HG03175 (cell line): Measurements from ENCODE around the gene EPC1.

Source experiments
- ATAC-seq: cut with Tn5 transposase; IDR thresholded peaks from one replicate; pipeline ENCODE4 v1.9.1; 2021; ENCODE audit warnings: mild to moderate bottlenecking, moderate library complexity; ENCODE audit not compliant: unreplicated experiment

The EPC1 gene

DNA sequence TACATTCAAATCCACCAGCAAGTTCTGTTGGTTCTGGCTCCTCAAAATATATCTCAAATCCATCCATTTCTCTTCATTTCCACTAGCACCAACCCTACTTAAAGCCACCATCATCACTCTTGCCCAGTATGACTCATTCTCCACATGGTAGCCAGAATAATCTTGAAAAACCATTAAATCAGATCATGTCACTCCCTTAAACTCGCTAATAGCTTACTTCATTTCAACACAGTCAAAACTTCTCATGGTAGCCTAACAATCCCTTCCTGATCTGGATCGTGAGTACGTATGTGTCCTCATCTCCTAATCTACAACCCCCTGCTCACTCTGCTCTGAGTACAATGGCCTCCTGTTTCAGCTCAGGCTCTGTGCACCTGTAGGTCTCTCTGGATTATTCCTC, 8.7 kb downstream of the EPC1 start:
- ATAC-seq, result no peak

- no peak for ATAC-seq
Observed at GRCh38 chr10:32337350-32337749, 9.6 kb downstream of the EPC1 start.

DNA sequence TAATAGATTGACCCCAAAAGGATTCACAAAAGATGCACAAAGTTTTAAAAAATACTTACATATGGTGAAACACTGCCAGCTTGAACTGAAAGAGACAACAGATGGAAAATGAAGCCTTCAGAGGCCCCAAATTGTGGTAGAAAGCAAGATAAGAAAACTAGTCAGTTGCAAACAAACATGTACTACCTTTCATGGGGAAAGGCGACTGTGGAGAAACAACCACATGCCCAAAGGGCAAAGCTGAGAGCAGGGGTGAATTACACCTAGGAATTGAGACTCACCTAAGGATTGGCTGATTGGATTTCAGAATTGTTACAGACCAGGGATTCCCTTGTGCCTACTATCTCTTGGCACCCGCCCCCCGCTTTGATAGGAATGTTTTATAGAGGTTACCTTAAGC, 13.1 kb downstream of the EPC1 start:
- ATAC-seq, result no peak

GRCh38 chr10:32332299-32332750, 14.6 kb downstream of the EPC1 start:
- peak; percentile 98 for ATAC-seq

DNA sequence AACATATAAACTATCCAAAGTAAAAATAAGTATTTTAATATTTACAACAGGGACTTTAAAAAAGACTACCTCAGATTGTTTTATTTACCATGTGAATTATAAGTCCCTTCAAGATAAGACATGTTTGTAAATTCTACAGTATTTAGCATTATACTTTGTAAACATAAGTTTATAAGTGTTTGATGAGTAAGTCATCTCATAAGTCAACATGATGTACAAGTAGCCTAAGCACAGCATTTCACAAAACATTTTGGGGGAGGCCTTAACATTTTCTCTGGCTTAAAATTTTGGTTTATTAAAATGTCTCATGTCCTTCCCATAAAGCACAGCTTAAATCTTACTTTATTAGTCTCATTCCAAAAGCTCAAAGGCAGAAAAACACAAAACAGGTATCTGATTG, 15.4 kb downstream of the EPC1 start:
- ATAC-seq, result no peak

DNA sequence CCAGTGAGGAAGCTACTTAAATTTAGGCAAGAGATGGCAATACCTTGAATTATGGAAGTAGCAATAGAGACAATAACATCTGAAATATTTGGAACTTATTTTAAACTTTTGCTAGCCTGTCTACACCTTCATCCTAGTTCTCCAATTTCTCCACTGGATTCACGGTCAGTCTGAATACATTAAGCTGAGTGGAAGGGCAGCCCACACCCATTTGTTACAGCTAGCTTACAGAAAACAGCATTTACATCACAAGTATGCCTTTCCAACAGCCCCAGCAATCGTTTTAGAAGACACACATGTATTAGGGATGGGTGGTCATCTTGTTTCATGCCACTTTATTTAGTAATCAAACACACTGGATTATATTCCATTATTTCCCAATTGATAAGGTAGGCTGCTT, 16.7 kb downstream of the EPC1 start:
- no peak for ATAC-seq

DNA sequence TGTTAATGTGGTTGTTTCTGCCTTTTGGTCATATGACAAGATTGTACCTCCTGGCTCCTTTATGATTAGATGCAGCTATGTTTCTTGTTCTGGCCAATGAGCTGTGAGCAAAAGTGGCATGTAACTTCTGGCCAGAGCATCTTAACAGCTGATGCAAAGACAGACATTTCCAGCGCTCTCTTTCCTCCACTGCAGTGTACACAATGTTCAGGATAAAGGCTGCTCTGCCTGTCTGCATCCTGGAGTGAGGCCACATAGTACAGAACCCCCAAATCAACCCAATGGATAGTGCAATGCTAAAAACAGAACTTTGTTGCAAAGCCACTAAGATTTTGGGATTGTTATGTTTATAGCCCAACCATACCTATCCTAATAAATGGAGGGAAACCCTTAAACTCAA, 17.9 kb downstream of the EPC1 start:
- no peak for ATAC-seq

DNA sequence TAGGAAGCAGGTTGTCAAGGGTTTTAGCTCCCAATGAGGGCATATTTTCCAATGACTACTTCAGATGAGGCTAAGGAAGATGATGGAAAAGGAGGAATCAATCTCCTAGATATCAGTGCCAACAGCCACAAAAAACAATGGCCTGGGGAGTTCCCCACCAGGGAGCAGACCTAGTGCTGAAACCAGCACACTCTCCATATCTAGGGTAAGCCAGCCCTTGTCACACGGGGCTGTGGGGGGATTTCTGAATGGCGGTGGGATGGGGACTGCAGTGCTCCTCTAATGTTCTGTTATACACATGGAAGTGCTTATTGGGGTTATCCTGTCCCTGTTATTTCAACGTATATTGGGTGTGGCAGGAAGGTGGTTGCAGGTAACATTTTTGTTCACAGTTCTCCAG, 18.5 kb downstream of the EPC1 start:
- ATAC-seq, result no peak

DNA sequence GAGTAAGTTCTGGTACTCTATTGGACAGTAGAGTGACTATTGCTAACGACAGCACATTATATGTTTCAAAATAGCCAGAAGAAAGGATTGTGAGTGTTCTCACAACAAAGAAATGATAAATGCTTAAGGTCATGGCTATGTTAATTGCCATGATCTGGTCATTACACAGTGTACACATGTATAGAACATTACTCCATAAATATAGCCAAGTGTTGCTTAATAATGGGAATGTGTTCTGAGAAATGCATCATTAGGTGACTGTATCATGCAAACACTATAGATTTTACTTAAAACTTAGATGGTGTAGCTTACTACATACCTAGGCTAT, 19.6 kb downstream of the EPC1 start:
- ATAC-seq, result no peak

DNA sequence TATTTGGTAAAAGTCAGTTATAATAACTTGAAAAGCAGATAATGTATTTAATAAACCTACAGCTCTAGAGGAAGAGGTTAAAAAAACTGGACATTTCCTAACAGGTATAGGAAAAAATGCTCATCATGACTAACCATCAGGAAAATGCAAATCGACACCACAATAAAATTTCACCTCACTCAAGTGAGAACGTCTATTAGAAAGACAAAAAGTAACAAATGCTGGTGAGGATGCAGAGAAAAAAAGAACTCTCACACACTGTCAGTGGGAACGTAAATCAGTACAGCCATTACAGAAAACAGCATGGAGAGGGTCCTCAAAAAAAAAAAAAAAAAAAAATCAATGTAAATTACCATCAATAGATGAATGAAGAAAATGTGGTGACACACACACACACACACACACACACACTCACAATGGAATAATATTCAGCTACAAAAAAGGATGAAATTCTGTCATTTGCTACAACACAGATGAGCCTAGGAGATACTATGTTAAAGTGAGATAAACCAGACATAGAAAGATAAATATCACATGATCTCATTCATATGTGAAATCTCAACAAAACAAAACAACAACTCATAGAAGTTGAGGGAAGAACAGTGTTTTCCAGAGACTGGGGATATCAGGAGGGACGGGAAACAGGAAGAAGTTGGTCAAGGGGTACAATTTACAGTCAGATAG, 20.1 kb downstream of the EPC1 start:
- ATAC-seq, result no peak

- peak; percentile 69 for ATAC-seq
Observed at GRCh38 chr10:32326119-32326518, 20.8 kb downstream of the EPC1 start.

DNA sequence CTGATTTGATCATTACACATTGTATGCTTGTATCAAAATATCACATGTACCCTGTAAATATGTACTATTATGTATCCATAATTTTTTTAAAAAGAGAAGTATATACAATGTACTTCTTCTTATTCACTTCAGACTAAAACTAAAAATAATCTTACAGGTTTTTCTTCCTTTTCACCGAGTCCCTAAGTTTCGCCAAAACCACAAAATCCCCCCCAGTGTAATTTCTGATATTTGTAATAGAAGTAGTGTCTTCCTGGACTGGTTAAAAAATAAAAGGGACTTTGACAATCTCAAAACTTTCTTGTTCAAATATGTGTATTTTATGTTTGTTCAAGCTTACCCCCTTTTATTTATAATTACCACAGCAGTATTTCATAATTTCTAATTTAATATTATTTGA, 23.9 kb downstream of the EPC1 start:
- no peak for ATAC-seq

- no peak for ATAC-seq
Observed at GRCh38 chr10:32321016-32321631, 25.8 kb downstream of the EPC1 start.

- peak; percentile 42 for ATAC-seq
Observed at GRCh38 chr10:32318476-32318896, 28.5 kb downstream of the EPC1 start.

- ATAC-seq, result peak; percentile 97
Observed at GRCh38 chr10:32317795-32318357, 29.1 kb downstream of the EPC1 start.

DNA sequence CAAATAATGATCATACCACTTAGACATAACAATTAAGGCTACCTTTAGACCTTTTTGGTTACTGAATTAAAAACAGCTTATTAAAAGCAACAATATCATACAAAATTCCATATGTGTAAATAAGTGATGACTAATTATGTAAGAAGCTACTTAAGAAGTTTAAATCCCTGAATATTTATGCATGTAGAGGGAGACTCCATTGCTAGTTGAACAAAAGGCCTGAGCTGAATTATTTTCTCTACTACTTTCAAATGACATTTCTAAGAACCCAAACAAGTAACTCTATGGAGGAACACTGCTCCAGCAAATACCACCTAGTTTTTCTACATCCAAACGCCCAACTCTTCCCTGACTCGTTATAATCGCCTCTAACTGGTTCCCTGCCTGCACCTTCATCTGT, 31.5 kb downstream of the EPC1 start:
- no peak for ATAC-seq

DNA sequence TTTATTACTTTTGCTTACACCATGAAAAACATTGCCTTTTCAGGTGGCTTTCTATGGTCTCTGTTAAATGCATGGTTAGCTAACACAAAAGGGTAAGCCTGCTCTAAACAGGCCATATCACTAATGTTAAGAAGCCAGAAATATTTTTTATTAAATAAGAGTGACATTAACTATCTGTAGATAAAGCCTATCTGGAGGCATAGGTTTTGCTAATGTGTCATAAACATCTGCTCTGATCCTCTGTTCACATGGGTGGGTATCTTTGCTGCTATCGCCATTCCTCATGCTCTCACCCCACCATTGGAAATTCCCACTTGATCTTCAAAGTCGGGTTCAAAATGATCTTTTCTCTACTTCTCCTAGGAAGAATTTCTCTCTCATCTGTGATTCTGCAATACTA, 32.4 kb downstream of the EPC1 start:
- ATAC-seq, result no peak

GRCh38 chr10:32308027-32308603, 38.8 kb downstream of the EPC1 start:
- no peak for ATAC-seq

GRCh38 chr10:32307609-32308008, 39.3 kb downstream of the EPC1 start:
- no peak for ATAC-seq

- no peak for ATAC-seq
Observed at GRCh38 chr10:32299354-32299980, 47.5 kb downstream of the EPC1 start.

DNA sequence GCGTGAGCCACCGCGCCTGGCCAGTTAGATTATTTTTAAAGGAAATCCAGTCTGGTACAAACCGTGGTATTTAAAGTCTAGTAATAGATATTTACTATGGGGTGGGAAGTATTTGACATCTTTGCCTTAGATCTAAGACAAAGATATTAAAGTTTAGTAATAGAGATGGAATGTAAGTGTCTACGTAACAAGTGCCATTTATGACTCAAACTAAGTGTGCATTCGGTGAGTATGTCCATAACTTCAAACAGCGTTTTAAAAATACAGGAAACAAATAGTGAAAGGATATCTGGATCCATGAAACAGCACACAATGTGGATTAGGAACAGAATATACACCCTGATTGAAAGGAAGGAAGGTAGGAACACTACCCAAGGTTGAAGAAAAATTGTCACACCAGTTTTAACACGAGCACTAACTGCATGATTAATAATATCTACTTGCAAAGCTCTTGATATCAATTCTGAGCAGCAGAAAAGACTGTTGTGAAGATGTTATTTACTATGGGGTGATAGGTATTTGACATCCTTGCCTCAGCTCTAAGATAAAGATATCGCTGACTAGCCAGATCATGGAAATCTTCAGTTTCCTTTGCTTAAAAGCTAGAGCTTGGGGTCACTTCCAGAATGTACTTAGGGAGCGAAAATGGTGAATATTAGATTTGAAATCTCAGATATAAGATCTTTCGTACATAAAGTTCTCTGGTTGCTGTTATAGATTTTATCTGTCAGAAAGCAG, 48.7 kb downstream of the EPC1 start:
- ATAC-seq, result no peak
